NT2/D1 (cell line): ENCODE measurements around the gene TNNT2.

Experiments used
- SUZ12 ChIP-seq: IDR thresholded peaks from 2 replicates; pipeline ENCODE4 v1.6.1; 2011; ENCODE audit not compliant: insufficient read length, insufficient read depth; ENCODE audit errors: extremely low read depth
- YY1 ChIP-seq: IDR thresholded peaks from 2 replicates; pipeline ENCODE4 v1.6.1; 2011; ENCODE audit not compliant: insufficient read length, insufficient read depth

GRCh38 chr1:201316556-201316955, 60.9 kb downstream of the TNNT2 start:
- TF ChIP-seq YY1, result no peak
- no peak for TF ChIP-seq SUZ12
